Effector CD8-positive, alpha-beta T cell (primary cell): Measurements from ENCODE around the gene PLXNA2.

Source experiments
- DNase-seq: peaks from one replicate; lab custom pipeline; 2025; lab: John Stamatoyannopoulos, UW

Gene PLXNA2

DNA sequence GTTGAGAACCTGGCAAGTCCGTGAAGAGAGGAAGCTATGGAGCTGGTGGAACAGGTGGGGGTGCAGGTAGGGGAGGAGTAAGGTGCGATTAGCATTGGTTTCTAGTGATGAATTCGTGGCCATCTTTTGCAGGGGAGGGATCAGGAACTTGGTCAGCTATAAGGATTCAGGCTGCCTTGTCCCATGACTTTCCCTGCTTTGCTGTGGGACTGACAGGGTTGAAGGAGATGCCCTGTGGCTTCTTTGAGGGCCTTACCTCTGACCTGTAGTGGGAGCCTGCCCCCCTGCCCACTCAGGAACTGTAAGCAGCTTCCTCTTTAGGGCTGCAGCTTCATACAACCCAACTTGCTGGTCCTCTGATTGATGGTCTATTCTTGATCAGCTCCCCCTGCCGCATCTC lies 248.6 kb downstream of the PLXNA2 start:
- no peak for DNase-seq

DNA sequence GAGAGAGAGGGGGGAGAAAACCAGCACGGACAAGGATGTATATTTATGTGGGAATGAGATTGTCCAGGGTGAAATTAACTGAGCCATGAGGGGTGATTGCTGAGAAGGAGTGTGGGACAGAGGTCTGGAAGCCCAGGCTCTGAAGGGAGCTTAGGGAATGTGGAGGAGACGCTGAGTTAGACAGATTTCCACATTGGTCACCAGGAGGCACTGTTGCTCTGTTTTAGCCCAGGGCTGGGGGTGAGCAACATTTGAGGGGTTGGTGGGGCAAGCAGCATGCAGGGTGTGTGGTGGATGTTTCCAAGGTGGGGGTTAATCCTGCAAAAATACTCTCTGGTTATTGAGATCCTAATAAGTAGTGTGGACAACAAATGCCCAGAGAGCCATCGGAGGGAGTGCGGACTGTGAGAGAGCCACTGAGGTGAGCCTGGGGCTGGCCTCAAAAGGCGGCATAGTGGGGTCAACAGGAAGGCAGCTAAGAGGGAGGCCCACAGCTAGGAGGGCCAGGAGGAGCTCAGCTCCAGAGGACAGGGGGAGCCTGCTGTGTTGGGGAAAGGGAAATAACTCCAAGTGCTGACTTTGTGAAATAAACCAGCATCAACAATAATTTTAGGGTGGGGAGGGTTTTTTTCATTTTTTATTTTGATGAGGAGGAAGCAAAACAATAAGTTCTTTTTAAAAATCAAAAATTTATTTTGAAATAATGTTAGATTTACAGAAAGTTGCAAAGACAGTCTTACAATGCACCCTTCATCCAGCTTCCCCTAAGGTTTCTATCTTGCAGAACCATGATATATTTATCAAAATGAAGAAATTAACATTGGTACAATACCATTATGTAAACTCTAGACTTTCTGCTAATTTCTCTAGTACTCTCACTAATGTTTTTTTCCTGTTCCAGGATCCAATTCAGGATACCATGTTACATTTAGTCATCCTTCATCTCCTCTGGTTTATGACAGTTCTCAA lies 250.4 kb downstream of the PLXNA2 start:
- no peak for DNase-seq

DNA sequence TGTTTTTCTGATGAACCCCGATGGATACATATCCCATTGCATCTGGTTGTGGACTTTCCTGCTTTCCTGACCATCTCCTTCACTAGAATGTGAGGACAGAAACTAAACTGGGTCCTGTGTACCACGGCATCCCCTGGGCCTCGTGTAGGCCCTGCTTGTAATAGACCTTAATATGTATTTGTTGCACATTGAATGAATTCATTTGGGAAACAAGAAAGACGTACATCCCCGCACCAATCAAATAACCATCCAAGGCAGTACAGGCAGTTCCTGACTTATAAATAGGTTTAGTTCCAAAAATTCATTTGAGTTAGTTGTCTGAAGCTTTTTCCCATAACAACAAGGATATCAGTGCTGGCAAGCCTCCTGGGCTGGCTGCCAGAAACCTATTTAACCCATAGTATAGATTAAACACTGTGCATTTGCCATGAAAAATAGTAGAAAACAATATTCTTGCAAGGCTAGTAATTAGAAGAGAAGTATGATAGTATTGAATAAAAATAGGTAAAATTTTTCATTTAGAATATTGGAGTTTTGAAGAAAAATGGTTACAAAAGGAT lies 251.4 kb downstream of the PLXNA2 start:
- DNase-seq = no peak

GRCh38 chr1:207991583-207992026 lies 252.6 kb downstream of the PLXNA2 start:
- DNase-seq = no peak

DNA sequence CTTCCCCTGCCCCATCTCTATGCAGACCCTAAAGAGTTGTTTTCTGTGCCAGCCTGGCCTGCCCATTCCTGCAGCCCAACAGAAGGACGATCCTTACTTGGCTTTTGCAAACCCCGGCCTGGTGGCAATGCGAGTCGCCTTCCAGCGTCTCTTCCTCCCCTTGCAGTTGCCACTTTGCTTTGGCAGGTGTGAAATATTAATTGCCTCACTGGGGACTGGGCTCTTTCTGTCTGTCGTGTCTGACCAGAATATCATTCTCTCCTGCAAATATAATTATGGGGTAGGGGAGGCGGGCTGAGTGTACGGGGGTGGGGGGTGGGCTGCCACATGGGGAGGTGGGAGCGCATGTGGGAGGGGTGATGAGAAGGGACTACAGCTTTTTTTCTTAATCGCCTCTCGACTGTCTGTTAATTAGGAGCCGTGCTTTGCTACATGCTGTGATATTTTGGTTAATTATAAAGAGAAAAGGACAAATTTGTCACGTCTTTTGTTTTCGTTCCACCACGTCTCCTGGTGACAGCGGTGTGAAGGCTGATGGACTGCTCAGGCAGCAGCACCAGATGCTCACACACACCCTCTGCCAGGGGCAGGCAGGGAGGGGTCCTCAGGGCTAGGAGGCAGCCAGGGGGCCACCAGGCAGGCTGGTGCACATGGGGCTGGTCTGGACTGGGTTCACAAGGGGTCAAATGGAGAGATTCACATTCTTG lies 253.2 kb downstream of the PLXNA2 start:
- no peak for DNase-seq

GRCh38 chr1:207990455-207990854 lies 253.7 kb downstream of the PLXNA2 start:
- DNase-seq = no peak

GRCh38 chr1:207988326-207989165 lies 255.6 kb downstream of the PLXNA2 start:
- no peak for DNase-seq

GRCh38 chr1:207987164-207987563 lies 257.0 kb downstream of the PLXNA2 start:
- no peak for DNase-seq

GRCh38 chr1:207985996-207986395 lies 258.2 kb downstream of the PLXNA2 start:
- DNase-seq = no peak

GRCh38 chr1:207984831-207985572 lies 259.2 kb downstream of the PLXNA2 start:
- DNase-seq = no peak

DNA sequence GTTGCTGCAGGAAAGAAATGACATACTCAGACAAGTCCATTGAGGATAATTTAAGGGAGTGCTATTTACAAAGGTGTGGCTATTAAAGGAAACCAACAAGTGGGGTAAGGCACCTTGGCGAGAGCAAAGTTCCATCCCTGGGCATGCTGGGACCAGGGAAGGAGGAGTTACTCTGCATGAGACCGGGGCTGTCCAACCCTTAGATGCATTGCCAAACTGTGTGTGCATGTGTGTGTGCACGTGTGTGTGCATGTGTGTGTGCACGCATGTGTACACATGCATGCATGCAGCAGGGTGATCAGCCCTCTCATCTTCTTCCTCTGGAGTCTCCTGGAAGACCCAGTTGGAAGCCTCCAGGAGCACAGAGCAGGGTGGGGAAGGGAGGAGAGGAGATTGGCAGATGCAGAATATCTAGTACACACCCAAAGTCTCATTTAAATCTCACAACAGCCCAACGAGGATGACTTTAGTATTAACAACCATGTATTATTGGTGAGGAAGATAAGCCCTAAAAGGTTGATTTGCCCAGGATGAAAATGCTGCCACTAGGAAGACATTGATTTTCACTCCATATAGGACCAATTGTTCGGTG lies 261.0 kb downstream of the PLXNA2 start:
- no peak for DNase-seq

DNA sequence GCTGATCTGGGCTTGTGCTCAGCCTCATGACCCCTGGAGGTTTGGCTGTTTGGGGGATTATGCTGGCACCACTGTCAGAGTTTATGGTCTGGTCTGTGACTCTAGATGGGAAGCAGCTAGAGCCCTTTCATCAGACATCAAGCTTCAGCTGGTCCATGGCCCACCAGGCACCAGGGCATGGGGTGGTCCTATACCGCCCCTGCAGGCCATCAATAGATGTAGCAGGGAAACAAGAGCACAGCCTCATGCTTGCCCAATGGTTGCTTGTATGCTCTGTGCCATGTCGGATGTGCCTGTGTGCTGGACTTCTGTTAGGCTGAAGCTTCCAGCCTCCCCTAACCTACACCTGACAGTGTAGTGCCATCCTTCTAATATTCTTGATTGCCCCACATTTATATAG lies 262.2 kb downstream of the PLXNA2 start:
- no peak for DNase-seq

DNA sequence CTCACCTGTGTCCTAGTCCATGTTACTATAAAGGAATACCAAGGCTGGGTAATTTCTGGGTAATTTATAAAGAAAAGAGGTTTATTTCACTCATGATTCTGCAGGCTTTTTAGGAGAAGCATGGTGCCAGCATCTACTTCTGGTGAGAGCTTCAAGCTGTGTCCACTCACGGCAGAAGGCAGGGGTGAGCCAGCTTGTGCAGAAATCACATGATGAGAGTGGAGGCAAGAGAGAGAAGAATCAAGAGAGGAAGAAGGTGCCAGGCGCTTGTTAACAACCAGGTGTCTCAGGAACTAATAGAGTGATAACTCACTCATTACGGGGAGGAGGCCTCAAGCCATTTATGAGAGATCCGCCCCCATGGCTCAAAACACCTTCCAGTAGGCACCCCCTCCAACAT lies 265.7 kb downstream of the PLXNA2 start:
- DNase-seq = no peak

- no peak for DNase-seq
Observed at GRCh38 chr1:207977876-207978275, 266.3 kb downstream of the PLXNA2 start.

DNA sequence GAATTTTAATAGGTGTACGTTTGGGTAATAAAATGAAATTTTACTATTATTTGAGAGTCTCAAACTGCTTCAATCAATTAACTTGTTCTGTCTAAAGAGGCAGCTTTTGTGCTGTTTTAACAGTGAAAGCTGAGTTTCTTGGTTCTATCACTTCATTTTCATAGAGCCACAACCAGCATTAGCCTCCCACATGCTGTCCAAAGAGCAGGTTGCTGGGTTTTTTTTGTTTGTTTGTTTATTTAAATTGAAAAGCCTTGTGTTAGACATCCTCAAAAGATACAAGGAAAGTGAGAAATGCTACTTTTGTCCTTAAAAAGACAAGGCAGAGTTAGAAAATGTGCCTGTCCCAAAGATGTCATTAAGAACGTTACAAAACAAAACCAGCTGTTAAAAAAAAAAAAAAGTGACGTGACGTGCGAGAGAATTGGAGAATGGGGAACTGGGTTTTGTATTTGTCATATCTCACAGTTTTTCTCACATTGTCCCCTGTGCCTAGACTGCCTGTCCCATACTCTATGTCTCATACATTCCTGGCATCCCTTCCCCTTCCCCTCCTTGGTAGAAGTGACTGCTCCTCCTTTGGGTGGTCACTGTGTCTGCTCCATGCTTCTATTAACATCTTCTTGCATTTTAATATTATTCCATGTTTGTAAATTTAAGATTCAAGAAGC lies 270.2 kb downstream of the PLXNA2 start:
- DNase-seq = no peak

DNA sequence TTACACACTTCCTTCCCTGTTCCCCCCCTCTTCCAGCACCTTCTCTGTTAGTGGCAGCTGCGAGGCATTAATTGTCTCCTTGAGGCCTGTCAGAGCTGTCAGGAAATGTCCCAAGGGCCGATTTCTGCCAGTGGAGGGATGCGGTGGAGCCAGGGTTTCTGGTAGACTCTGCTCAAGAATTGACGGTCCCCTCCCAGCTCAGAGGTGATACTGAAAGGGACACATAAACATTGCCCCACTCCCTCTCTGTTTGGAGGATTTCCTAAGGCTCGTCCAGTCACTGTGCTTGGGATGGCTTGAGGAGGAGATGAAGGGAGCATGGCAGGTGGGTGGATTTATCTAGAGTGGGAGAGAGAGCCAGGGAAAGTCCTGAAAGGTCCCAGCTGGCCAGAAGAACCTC lies 271.8 kb downstream of the PLXNA2 start:
- DNase-seq = no peak
